ENCODE measurements around the gene NKAIN2.

The NKAIN2 gene

GRCh38 chr6:124633655-124634054 is 830.0 kb downstream of the NKAIN2 start:
- H3K4me2 ChIP-seq (ENCODE audit: low read depth, low read length): no peak overlapping the region
- TF ChIP-seq CTCF (IDR thresholded peaks at IDR 0.05; ENCODE audit: low read length): no peak
- H3K79me2 ChIP-seq (ENCODE audit: low read length): no peaks in the 10 kb centered on the region
- no peak overlapping the region for H3K9ac ChIP-seq (ENCODE audit: low read length)
- H3K9me3 ChIP-seq (replicated peaks; ENCODE audit: insufficient read depth, low read length): no peaks in the 10 kb centered on the region
- no peaks in the 10 kb centered on the region for H3K27me3 ChIP-seq (replicated peaks; ENCODE audit: insufficient read depth, low read length)
- H3K36me3 ChIP-seq (replicated peaks; ENCODE audit: insufficient read depth, low read length): no peaks in the 10 kb centered on the region
- no peak overlapping the region for H3K27ac ChIP-seq (ENCODE audit: low read length)
- no peak overlapping the region for H3K4me3 ChIP-seq (ENCODE audit: low read length)
- no peaks in the 10 kb centered on the region for H4K20me1 ChIP-seq (ENCODE audit: insufficient read depth, low read length)
- no peaks in the 10 kb centered on the region for H3K9me2 ChIP-seq (replicated peaks; ENCODE audit: insufficient read depth, low read length)
- H3K4me1 ChIP-seq (ENCODE audit: low read length): no peaks in the 10 kb centered on the region
- H3F3A ChIP-seq (ENCODE audit: insufficient read depth, low read length): no peaks in the 10 kb centered on the region
- DNase-seq: no peak
- H2AFZ ChIP-seq (ENCODE audit: low read length): no peak overlapping the region

GRCh38 chr6:124640432-124640831 is 836.8 kb downstream of the NKAIN2 start:
- Histone ChIP-seq H3K4me2 (ENCODE audit: low read depth, low read length) (no peak overlapping the region), H3K27ac (ENCODE audit: low read length) (no peak overlapping the region), H4K20me1 (ENCODE audit: insufficient read depth, low read length) (no peaks in the 10 kb centered on the region), H2AFZ (ENCODE audit: low read length) (no peak overlapping the region), H3K9ac (ENCODE audit: low read length) (no peak overlapping the region), H3K4me3 (ENCODE audit: low read length) (no peak overlapping the region), H3F3A (ENCODE audit: insufficient read depth, low read length) (no peaks in the 10 kb centered on the region), H3K36me3 (replicated peaks; ENCODE audit: insufficient read depth, low read length) (no peaks in the 10 kb centered on the region), H3K4me1 (ENCODE audit: low read length) (no peaks in the 10 kb centered on the region), H3K9me2 (replicated peaks; ENCODE audit: insufficient read depth, low read length) (no peaks in the 10 kb centered on the region), H3K9me3 (replicated peaks; ENCODE audit: insufficient read depth, low read length) (no peaks in the 10 kb centered on the region), H3K79me2 (ENCODE audit: low read length) (no peaks in the 10 kb centered on the region), H3K27me3 (replicated peaks; ENCODE audit: insufficient read depth, low read length) (no peaks in the 10 kb centered on the region)
- no peak for TF ChIP-seq EZH2phosphoT487 (IDR thresholded peaks at IDR 0.05; ENCODE audit: low read length)
- no peak for TF ChIP-seq EZH2 (optimal IDR thresholded peaks at IDR 0.05; ENCODE audit: low read depth, low read length)
- TF ChIP-seq CTCF (IDR thresholded peaks at IDR 0.05; ENCODE audit: low read length): no peak
- DNase-seq: no peak

GRCh38 chr6:124655866-124656265 is 852.2 kb downstream of the NKAIN2 start:
- no peaks in the 10 kb centered on the region for H3K79me2 ChIP-seq (ENCODE audit: low read length)
- H3K9me2 ChIP-seq (replicated peaks; ENCODE audit: insufficient read depth, low read length): no peaks in the 10 kb centered on the region
- H3K4me2 ChIP-seq (ENCODE audit: low read depth, low read length): no peak overlapping the region
- TF ChIP-seq EZH2phosphoT487 (IDR thresholded peaks at IDR 0.05; ENCODE audit: low read length): no peak
- TF ChIP-seq EZH2 (optimal IDR thresholded peaks at IDR 0.05; ENCODE audit: low read depth, low read length): no peak
- no peak for TF ChIP-seq CTCF (IDR thresholded peaks at IDR 0.05; ENCODE audit: low read length)
- H3K36me3 ChIP-seq (replicated peaks; ENCODE audit: insufficient read depth, low read length): no peaks in the 10 kb centered on the region
- no peak overlapping the region for H3K9ac ChIP-seq (ENCODE audit: low read length)
- H3K4me3 ChIP-seq (ENCODE audit: low read length): no peak overlapping the region
- no peak overlapping the region for H2AFZ ChIP-seq (ENCODE audit: low read length)
- H4K20me1 ChIP-seq (ENCODE audit: insufficient read depth, low read length): no peaks in the 10 kb centered on the region
- no peaks in the 10 kb centered on the region for H3K4me1 ChIP-seq (ENCODE audit: low read length)
- H3K9me3 ChIP-seq (replicated peaks; ENCODE audit: insufficient read depth, low read length): no peaks in the 10 kb centered on the region
- H3F3A ChIP-seq (ENCODE audit: insufficient read depth, low read length): no peaks in the 10 kb centered on the region
- no peak for DNase-seq
- H3K27me3 ChIP-seq (replicated peaks; ENCODE audit: insufficient read depth, low read length): no peaks in the 10 kb centered on the region
- no peak overlapping the region for H3K27ac ChIP-seq (ENCODE audit: low read length)
